Placental epithelial cell (primary cell): Measurements from ENCODE around the gene KCNG3. TPM values are rescaled to one million over a fixed set of nuclear protein-coding genes. Genes with fewer than 3 reads are reported as not detected.

ENCODE experiments used
- small RNA-seq: library from RNA; depleted of rRNA; stranded (forward); fragments of <200 nt; gene quantifications from one replicate; pipeline ENCODE3, GENCODE V24; 2012
- total RNA-seq: library from RNA; depleted of rRNA; stranded (reverse); fragments of >200 nt; gene quantifications from 2 replicates; pipeline ENCODE4 v1.2.3, GENCODE V29; 2012

Gene KCNG3
- total RNA-seq, result not detected in 2 replicates

GRCh38 chr2:42493468-42494354, at the start of gene KCNG3:
Gene KCNG3 (minus strand): TSS chr2:42493982. CDS start chr2:42493501, 481 bp downstream.

Small RNA genes lying within 50 kb of the gene (small RNA-seq; reads per million reads assigned to genes)
- gene RF00017 (not detected), gene RF00612 (not detected)

Other genes with a start within 250 kb of the KCNG3 start
- gene COX7A2L, start 132.8 kb downstream of the KCNG3 start, total RNA-seq, result 140 and 185 TPM in 2 replicates
- gene MTA3, start 74.7 kb upstream of the KCNG3 start, total RNA-seq, result 29.0 and 36.1 TPM in 2 replicates